ENCODE measurements around the gene RPS2. TPM values are rescaled to one million over a fixed set of nuclear protein-coding genes. Genes with fewer than 3 reads are reported as not detected.

Gene RPS2
- total and polyA plus RNA-seq, 2 experiments from 2014 or later, result 1,449 to 1,991 TPM

DNA sequence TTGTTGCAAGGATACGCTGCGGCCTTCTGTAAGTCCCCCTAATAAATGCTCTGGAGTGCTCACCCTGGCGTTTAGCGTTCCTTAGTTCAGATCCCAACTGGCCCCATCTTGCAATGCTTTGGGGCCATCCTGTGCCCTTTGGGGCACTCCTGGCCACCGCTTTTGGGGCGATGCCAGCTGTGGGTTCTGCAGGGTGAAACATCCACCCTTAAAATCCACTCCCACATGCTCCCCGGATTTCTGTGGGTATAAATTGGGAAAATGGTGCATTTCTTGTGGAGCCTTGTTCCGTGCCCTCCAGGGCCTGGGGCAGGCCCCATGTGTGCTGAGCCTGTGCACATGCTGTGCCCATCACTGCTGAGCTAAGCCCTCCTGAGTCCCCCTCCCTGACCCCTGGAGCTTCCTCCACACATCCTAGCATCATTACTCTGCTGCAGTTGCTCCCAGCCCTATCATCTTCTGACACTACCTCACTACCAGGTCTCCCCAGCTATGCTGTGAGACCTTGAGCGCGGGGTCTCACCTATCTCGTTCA, 27.6 kb downstream of the RPS2 start:
- no peak overlapping the region for H3K27ac ChIP-seq
- H2AFZ ChIP-seq, result no peak overlapping the region
- no peak for DNase-seq (ENCODE audit: low spot score)
- no peaks in the 10 kb centered on the region for H3K36me3 ChIP-seq (replicated peaks; ENCODE audit: insufficient read depth, low read depth)
- no peaks in the 10 kb centered on the region for H4K20me1 ChIP-seq (ENCODE audit: insufficient read depth, poor library complexity, severe bottlenecking)
- H3K4me1 ChIP-seq (ENCODE audit: insufficient read depth), result peaks cover 19% of the 10 kb centered on the region
- no peaks in the 10 kb centered on the region for H3K9me2 ChIP-seq (replicated peaks; ENCODE audit: insufficient read depth)
- WGBS (ENCODE audit: low lambda C conversion rate, missing lambda C conversion rate), result 94% methylated on average over 11 of the region's 11 CpGs
- H3K9me3 ChIP-seq (ENCODE audit: low read depth), result no peaks in the 10 kb centered on the region
- no peaks in the 10 kb centered on the region for H3K27me3 ChIP-seq
- TF ChIP-seq EZH2 (IDR thresholded peaks at IDR 0.05; ENCODE audit: borderline replicate concordance) (no peak), EZH2phosphoT487 (IDR thresholded peaks at IDR 0.05; ENCODE audit: low read depth, severe bottlenecking, unreplicated experiment) (no peak)
- TF ChIP-seq, protein P1, sequence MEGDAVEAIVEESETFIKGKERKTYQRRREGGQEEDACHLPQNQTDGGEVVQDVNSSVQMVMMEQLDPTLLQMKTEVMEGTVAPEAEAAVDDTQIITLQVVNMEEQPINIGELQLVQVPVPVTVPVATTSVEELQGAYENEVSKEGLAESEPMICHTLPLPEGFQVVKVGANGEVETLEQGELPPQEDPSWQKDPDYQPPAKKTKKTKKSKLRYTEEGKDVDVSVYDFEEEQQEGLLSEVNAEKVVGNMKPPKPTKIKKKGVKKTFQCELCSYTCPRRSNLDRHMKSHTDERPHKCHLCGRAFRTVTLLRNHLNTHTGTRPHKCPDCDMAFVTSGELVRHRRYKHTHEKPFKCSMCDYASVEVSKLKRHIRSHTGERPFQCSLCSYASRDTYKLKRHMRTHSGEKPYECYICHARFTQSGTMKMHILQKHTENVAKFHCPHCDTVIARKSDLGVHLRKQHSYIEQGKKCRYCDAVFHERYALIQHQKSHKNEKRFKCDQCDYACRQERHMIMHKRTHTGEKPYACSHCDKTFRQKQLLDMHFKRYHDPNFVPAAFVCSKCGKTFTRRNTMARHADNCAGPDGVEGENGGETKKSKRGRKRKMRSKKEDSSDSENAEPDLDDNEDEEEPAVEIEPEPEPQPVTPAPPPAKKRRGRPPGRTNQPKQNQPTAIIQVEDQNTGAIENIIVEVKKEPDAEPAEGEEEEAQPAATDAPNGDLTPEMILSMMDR (IDR thresholded peaks at IDR 0.05; ENCODE audit: poor library complexity), result no peak
- H3K4me3 ChIP-seq, result no peak overlapping the region
- H3K79me2 ChIP-seq, result peaks cover 1% of the 10 kb centered on the region
- H3K4me2 ChIP-seq, result no peak overlapping the region

DNA sequence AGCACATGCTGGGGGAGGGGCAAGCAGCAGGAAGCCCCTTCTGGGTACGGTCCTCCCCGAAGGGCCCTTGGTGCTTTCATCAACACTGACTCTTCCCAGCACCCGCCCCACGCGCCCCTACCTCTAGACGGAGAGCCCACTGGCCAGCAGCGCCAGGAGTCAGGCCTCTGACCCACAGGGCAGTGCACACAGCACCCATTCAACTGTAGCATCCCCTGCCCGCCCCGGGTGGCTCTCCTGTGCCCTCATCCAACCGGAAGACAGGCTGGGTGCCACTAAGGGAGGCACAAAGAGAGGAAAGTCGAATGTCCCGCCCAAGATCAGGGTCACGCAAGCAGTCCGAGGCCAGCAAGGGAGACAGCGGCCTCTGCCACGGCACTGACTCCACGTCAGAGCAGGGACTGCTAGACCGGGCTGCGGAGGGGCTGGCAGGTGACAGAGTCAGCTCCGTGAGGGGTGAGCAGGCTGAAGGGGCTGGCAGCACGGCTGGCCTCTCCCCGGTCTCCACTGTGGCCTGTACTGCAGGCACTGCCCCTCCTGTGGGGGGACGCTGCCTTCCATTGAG, 31.4 kb downstream of the RPS2 start:
- no peaks in the 10 kb centered on the region for H3K36me3 ChIP-seq (replicated peaks; ENCODE audit: insufficient read depth, low read depth)
- no peaks in the 10 kb centered on the region for H3K4me1 ChIP-seq (ENCODE audit: insufficient read depth)
- H4K20me1 ChIP-seq (ENCODE audit: insufficient read depth, poor library complexity, severe bottlenecking), result no peaks in the 10 kb centered on the region
- peak; percentile 13 for DNase-seq (ENCODE audit: low spot score)
- no peak overlapping the region for H3K4me2 ChIP-seq
- H2AFZ ChIP-seq, result no peak overlapping the region
- no peaks in the 10 kb centered on the region for H3K9me2 ChIP-seq (replicated peaks; ENCODE audit: insufficient read depth)
- TF ChIP-seq EZH2 (IDR thresholded peaks at IDR 0.05; ENCODE audit: borderline replicate concordance) (no peak), EZH2phosphoT487 (IDR thresholded peaks at IDR 0.05; ENCODE audit: low read depth, severe bottlenecking, unreplicated experiment) (no peak)
- TF ChIP-seq, protein P1 (IDR thresholded peaks at IDR 0.05; ENCODE audit: poor library complexity), result no peak
- H3K27ac ChIP-seq, result no peak overlapping the region
- 80% methylated on average over 23 of the region's 23 CpGs for WGBS (ENCODE audit: low lambda C conversion rate, missing lambda C conversion rate)
- no peak overlapping the region for H3K4me3 ChIP-seq
- H3K79me2 ChIP-seq, result no peaks in the 10 kb centered on the region
- H3K27me3 ChIP-seq, result no peaks in the 10 kb centered on the region
- H3K9me3 ChIP-seq (ENCODE audit: low read depth), result no peaks in the 10 kb centered on the region

DNA sequence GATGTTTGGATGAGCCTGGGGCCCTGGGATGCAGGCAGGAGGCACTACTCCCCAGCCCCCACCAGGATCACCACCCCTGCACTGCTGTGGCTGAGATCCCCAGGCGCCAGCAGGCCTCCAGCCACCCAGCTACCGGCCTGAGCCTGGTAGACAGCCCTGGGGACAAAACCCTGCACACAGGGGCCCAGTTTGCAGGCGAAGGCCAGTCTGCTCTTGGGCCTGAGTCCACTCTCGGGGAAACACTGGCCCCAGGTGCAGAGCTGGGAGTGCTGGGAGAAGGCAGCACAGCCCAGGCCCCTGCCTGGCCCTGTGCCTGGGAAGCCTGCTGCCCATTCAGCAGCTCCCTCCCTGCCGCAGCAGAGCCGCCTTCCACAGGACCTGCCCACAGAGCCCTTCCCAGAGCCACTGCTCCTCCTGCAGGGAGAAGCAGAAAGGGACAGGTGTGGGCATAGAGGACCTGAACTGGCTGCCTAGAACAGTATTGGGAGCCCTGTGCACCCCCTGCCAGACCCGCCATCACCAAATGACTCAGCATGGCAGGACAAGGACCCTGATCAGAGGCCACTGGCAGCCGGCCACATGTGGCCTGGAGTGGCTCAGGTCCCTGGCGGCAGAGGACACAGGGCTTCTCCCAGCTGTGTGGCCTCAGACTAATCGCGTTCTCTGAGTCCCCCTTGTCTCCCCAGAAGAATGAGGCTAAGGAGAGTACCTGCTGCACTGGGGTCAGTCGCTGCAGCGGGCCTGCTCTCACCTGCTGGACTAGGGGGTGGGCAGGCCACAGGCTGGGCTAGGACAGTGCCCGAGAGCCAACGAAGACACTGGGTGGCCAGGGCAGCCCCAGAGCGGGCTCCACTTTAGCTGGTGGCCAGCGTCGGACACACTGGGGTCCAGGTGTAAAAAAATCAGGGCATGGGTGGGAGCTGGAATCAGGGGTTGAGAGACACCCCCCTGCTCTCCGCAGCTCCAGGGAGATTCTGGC, 32.3 kb downstream of the RPS2 start:
- no peaks in the 10 kb centered on the region for H3K27me3 ChIP-seq
- no peaks in the 10 kb centered on the region for H3K9me3 ChIP-seq (ENCODE audit: low read depth)
- 78% methylated on average over 19 of the region's 19 CpGs for WGBS (ENCODE audit: low lambda C conversion rate, missing lambda C conversion rate)
- DNase-seq (ENCODE audit: low spot score), result peak; percentile 61
- H3K79me2 ChIP-seq, result no peaks in the 10 kb centered on the region
- no peak overlapping the region for H3K4me3 ChIP-seq
- H2AFZ ChIP-seq, result no peak overlapping the region
- TF ChIP-seq, protein P1 (IDR thresholded peaks at IDR 0.05; ENCODE audit: poor library complexity), result peak; percentile 18
- TF ChIP-seq EZH2 (IDR thresholded peaks at IDR 0.05; ENCODE audit: borderline replicate concordance), result no peak
- H3K36me3 ChIP-seq (replicated peaks; ENCODE audit: insufficient read depth, low read depth), result no peaks in the 10 kb centered on the region
- H3K9me2 ChIP-seq (replicated peaks; ENCODE audit: insufficient read depth), result no peaks in the 10 kb centered on the region
- no peaks in the 10 kb centered on the region for H3K4me1 ChIP-seq (ENCODE audit: insufficient read depth)
- no peak overlapping the region for H3K4me2 ChIP-seq
- no peak overlapping the region for H3K27ac ChIP-seq
- H4K20me1 ChIP-seq (ENCODE audit: insufficient read depth, poor library complexity, severe bottlenecking), result no peaks in the 10 kb centered on the region
